Cortex of kidney (tissue), 1 donor: ENCODE results near the gene NWD2.
"Not testable (repeated sequence)": the region's sequence is repeated elsewhere in the genome, so short reads cannot be mapped to it uniquely, and the experiment has no call there.

Source experiments
- DNase-seq: peaks from one replicate; lab custom pipeline; 2025; lab: John Stamatoyannopoulos, UW

NWD2 gene

GRCh38 chr4:37392521-37393255, 148.1 kb downstream of the NWD2 start:
- DNase-seq, result no peak

DNA sequence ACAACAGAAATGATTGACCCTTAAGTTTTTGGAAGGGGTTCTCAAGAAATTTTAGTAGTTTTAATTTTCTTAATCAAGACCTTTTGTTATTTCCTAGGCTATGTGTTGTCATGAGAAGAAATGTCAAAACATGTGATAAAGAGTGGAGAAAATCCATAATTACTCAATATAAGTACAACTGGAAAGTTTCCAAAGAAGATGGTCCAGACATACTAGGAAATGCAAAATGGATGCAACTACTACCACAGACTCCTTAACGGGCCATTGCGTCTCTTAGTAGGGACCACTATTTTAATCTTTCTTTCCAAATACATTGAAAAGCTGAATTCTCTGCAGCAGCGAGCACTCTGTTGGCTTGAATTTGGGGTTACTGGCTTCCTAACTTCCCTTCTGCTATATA, 148.8 kb downstream of the NWD2 start:
- DNase-seq, result no peak

GRCh38 chr4:37393889-37394288, 149.3 kb downstream of the NWD2 start:
- DNase-seq, result no peak

GRCh38 chr4:37397505-37397904, 153.0 kb downstream of the NWD2 start:
- DNase-seq, result no peak

DNA sequence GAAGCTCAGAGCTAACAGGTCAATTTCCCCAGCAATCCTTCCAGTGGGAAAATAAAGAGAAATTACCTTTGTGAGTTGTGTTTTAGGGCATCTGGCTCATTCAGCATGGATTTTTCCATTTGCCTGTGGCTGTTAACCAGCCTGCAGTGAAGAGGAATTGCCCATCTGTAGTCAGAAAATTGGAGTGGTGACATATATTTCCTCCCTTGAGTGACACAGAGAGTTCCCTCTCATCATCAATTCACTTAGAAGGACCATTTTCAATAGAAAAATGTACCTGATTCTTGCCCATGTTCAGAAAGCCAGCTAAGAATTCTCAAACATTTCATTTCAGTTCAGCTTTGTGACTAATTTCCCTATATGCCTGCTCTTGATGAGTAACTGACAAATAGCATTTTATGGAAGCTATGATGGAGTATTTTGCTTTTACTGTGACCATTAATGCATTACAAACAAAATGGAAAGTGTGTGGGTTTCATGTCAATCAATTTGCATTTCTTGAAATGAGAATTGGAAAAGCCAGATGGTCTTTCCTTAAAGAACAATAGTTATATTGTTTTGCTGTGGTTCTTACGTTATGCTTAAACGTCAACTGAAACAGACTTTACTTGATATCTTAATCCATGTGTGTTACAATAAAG, 155.8 kb downstream of the NWD2 start:
- no peak for DNase-seq

- not testable (repeated sequence) for DNase-seq
Observed at GRCh38 chr4:37407938-37408826, 163.6 kb downstream of the NWD2 start.

DNA sequence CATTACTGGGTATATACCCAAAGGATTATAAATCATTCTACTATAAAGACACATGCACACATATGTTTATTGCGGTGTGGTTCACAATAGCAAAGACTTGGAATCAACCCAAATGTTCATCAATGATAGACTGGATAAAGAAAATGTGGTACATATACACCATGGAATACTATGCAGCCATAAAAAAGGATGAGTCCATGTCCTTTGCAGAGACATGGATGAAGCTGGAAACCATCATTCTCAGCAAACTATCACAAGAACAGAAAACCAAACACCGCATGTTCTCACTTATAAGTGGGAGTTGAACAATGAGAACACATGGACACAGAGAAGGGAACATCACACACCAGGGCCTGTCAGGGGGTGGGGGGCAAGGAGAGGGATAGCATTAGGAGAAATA, 169.1 kb downstream of the NWD2 start:
- DNase-seq, result not testable (repeated sequence)

DNA sequence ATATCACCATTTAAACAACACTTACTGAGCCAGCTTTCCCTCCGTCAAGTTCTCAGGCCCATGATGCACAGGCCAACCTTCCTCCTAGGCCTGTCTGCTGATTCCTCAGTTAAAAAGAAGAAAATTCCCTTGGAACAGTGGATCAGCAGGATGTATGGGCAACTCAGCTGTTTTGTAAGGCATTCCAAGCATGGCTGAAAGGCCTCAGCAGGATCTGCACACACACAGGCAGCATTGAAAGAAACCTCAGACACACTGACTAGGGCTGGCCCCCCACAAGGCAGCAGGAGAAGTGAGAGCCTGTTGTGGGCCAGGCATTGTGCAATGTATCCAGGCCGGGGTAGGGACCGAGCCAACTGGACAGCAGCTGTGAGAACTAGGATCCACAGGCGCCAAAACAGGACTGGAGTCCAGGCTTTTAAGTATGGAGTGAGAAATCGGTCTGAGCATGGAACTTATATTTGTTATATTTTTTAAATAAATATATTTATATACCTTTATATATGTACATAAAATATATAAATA, 171.4 kb downstream of the NWD2 start:
- no peak for DNase-seq

DNA sequence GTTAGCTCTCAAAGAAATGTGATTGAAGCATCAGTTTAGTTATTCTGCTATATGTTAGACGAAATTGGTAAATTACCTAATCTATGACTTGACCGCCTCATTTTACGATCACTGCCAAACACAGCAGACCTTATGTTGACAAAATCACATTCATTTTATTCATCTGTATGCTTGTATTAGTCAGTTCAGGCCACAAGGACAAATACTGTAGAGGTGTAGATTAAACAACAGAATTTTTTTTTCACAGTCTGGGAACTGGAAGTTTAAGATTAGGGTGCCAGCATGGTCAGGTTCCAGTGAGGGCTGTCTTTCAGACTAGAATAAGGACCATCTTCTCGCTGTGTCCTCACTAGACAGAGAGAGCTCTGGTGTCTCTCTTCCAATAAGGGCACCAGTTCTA, 177.1 kb downstream of the NWD2 start:
- no peak for DNase-seq

DNA sequence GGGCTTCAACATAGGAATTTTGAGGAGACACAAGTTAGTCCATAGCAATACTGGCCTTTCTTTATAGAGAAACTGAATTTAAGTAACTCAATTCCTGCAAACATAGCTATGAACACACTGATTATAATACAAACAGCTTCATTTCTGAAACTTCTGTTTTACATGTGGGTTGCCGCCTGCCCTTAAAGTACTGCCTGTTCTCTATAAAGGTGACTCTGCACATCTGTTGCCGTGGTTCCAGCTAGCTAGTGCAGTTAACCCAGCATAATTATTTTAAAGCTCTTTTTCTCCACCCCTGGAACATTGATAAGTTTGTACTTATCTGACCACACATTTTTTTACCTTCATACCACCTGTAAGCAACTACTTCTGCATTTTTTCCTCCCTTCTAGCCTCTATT, 177.6 kb downstream of the NWD2 start:
- DNase-seq, result no peak

DNA sequence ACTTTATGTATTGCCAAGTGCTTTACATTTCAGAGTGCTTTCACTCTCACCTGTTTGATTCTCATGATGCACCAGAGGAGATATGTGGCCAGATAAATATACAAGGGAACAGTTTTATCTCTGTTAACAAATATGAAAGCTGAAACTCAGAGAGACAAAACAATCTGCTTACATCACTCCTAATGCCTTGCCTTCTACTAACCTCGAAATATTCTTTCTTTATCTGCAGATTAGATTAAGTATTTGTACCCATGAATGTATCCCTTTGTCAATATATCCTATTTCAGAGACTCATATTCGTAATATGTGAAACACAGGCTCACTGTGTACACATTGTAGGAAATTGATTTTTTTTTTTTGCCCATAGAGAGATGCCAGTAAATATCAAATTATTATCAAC, 178.1 kb downstream of the NWD2 start:
- DNase-seq, result no peak

- no peak for DNase-seq
Observed at GRCh38 chr4:37423310-37423709, 178.8 kb downstream of the NWD2 start.

DNA sequence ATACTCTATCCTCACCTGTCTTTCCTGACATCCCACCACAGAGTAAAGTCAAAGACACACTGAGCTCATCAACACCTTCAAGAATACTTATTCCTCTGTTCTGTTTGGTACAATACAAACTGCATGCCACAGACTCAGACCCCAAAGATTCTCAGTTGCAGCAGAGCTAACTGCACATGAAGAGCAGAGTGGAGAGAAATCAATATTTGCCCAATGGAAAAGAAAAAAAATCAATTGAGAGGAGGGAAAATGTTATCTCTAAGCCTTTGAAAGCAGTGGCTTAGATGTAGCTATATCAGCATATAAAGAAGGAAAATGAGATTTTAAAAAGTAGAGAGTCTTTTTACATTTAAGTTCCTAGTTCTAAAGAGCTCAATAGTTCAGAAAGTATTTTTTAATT, 180.2 kb downstream of the NWD2 start:
- DNase-seq, result no peak

GRCh38 chr4:37425857-37426256, 181.3 kb downstream of the NWD2 start:
- no peak for DNase-seq

GRCh38 chr4:37427193-37427592, 182.7 kb downstream of the NWD2 start:
- DNase-seq, result no peak

DNA sequence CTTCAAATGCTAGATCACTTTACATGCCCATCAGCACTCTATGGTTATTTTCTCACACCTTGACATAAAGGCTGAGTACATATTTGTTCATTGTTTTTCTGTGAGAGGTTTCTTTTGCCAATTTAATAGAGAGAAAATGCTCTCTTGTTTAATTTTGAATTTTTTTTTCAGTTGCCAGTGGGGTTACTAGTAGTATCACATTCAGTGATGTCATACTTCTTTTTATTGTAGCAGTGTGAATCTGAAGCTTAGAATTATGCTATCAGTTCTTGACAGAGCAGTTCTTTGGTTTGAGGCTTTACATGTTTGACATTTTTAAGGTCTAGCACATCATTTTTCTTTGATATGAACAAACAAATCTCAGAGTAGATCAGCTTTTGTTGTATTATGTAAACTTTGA, 185.4 kb downstream of the NWD2 start:
- no peak for DNase-seq

DNA sequence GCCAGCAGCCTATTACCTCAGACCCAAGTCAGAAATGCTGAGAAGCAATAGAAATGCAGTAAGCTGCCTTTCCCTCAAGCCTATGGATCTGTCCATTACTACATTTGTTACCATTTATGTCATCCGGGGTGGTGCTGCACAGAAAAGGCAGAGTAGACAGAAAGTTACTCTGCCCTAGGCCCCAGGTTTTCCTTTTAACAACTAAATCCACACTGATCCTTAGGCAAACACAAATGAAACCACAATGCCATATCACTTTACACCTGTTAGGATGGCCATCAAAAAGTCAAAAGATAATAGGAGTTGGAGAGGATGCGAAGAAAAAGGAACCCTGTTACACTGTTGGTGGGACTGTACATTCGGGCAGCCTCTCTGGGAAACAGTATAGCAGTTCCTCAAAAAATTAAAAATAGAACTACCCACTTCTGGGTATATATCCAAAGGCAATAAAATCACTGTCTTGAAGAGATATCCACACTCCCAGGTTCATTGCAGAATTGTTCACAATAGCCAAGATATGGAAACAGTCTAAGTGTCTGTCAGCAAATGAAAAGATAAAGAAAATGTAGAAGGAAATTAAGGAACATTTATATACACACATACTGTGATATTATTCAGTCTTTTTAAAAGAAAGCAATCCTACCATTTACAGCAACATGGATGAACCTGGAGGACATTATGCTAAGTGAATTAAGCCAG, 186.3 kb downstream of the NWD2 start:
- no peak for DNase-seq

GRCh38 chr4:37431417-37431743, 186.8 kb downstream of the NWD2 start:
- DNase-seq, result no peak

DNA sequence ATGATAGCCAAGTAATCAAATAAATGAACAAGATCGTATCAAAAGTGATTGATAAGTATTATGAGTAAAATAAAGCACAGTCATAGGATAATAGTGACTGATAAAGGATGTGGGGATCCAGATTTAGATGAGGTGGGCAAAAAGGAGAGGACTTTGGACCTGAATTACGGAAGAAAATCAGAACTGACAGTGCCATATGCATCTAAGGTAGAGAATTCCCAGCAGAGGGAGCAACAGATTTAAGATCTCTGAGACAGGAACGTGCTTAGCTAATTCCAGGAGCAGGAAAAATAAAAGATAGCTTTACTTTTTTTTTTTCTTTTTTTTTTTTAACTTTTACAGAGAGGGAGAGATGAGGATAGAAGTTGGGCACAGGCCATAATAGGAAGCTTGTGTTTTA, 189.9 kb downstream of the NWD2 start:
- no peak for DNase-seq

GRCh38 chr4:37436546-37436945, 192.0 kb downstream of the NWD2 start:
- no peak for DNase-seq

DNA sequence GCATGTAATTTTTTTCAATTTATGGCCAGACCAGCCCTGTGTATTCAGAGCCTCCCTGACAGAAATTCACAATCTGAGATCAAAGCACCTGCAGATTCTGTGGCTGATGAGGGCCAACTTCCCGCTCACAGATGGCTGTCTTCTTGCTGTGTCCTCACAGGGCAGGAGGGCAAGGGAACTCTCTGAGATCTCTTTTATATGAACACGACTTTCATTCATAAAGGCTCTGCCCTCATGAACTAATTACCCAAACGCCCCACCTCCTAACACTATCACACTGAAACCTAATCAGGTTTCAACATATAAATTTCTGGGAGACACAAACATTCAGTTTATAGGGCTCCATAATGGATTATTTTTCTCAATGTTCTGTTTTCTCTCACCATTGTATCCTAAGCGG, 192.6 kb downstream of the NWD2 start:
- no peak for DNase-seq
